ENCODE measurements around the gene BRD8.
A peak's percentile ranks its signal among the peaks of the same experiment; 100 is the strongest.

BRD8 gene

GRCh38 chr5:138132543-138132942 lies 45.9 kb downstream of the BRD8 start:
- POLR2A ChIA-PET, result interaction anchor here (0.6 kb wide), 1 partner anchor 472 kb away, joined by 3 read pairs; no protein-coding TSS in a partner anchor
- no peaks in the 10 kb centered on the region for H3K27me3 ChIP-seq (replicated peaks in 2 of 5; ENCODE audit: control insufficient read depth in 4 of 5, insufficient read depth in 5 of 5, low read length in 4 of 5)
- H3K27ac ChIP-seq (ENCODE audit: insufficient read depth in 1 of 2, low read depth in 1 of 2, low read length in 2 of 2, poor library complexity in 1 of 2, severe bottlenecking in 2 of 2), result no peak overlapping the region
- CTCF ChIA-PET, result interaction anchor here (0.7 to 3.5 kb wide), 10 partner anchors 10 to 302 kb away, joined by 3 to 101 read pairs (median 10); partner anchors contain the start of gene WNT8A
- 100% methylated on average over 4 of the region's 7 CpGs for WGBS (ENCODE audit: insufficient coverage)
- H3K4me3 ChIP-seq (ENCODE audit: control insufficient read depth in 1 of 7, extremely low read depth in 1 of 7, insufficient read depth in 4 of 7, low read depth in 2 of 7, low read length in 6 of 7), result peak overlapping the region in 1 of 7 experiments; percentile 23
- H3K4me1 ChIP-seq (ENCODE audit: control extremely low read depth in 1 of 4, control insufficient read depth in 4 of 4, insufficient read depth in 4 of 4, low read length in 3 of 4), result peaks cover 0 to 3% (median 0%) of the 10 kb centered on the region in 4 experiments
- no peaks in the 10 kb centered on the region for H3K9me3 ChIP-seq (ENCODE audit: control extremely low read depth in 1 of 5, control insufficient read depth in 4 of 5, insufficient read depth in 2 of 5, low read depth in 1 of 5, low read length in 4 of 5)
- H3K36me3 ChIP-seq (ENCODE audit: control insufficient read depth in 4 of 4, insufficient read depth in 4 of 4, low read length in 3 of 4), result no peaks in the 10 kb centered on the region
- no peak for DNase-seq

- Histone ChIP-seq H3K4me1 (ENCODE audit: control extremely low read depth in 1 of 4, control insufficient read depth in 4 of 4, insufficient read depth in 4 of 4, low read length in 3 of 4) (peaks cover 0 to 3% (median 0%) of the 10 kb centered on the region in 4 experiments), H3K4me3 (ENCODE audit: control insufficient read depth in 1 of 7, extremely low read depth in 1 of 7, insufficient read depth in 4 of 7, low read depth in 2 of 7, low read length in 6 of 7) (no peak overlapping the region), H3K36me3 (ENCODE audit: control insufficient read depth in 4 of 4, insufficient read depth in 4 of 4, low read length in 3 of 4) (no peaks in the 10 kb centered on the region), H3K27me3 (replicated peaks in 2 of 5; ENCODE audit: control insufficient read depth in 4 of 5, insufficient read depth in 5 of 5, low read length in 4 of 5) (no peaks in the 10 kb centered on the region), H3K27ac (ENCODE audit: insufficient read depth in 1 of 2, low read depth in 1 of 2, low read length in 2 of 2, poor library complexity in 1 of 2, severe bottlenecking in 2 of 2) (no peak overlapping the region), H3K9me3 (ENCODE audit: control extremely low read depth in 1 of 5, control insufficient read depth in 4 of 5, insufficient read depth in 2 of 5, low read depth in 1 of 5, low read length in 4 of 5) (no peaks in the 10 kb centered on the region)
- WGBS (ENCODE audit: insufficient coverage), result 96% methylated on average over 3 of the region's 6 CpGs
- ChIA-PET POLR2A (interaction anchor here (0.7 kb wide), 1 partner anchor 112 kb away, joined by 3 read pairs; no protein-coding TSS in a partner anchor), CTCF (interaction anchor here (0.6 to 4.6 kb wide), 9 partner anchors 20 to 499 kb away, joined by 3 to 61 read pairs (median 5); no protein-coding TSS in a partner anchor)
- DNase-seq, result no peak
Observed at GRCh38 chr5:138129347-138129746, 49.1 kb downstream of the BRD8 start.

GRCh38 chr5:138128334-138128733 lies 50.1 kb downstream of the BRD8 start:
- Histone ChIP-seq H3K27me3 (replicated peaks in 2 of 5; ENCODE audit: control insufficient read depth in 4 of 5, insufficient read depth in 5 of 5, low read length in 4 of 5) (no peaks in the 10 kb centered on the region), H3K9me3 (ENCODE audit: control extremely low read depth in 1 of 5, control insufficient read depth in 4 of 5, insufficient read depth in 2 of 5, low read depth in 1 of 5, low read length in 4 of 5) (no peaks in the 10 kb centered on the region), H3K27ac (ENCODE audit: insufficient read depth in 1 of 2, low read depth in 1 of 2, low read length in 2 of 2, poor library complexity in 1 of 2, severe bottlenecking in 2 of 2) (peak overlapping the region in 1 of 2 experiments; percentile 71), H3K36me3 (ENCODE audit: control insufficient read depth in 4 of 4, insufficient read depth in 4 of 4, low read length in 3 of 4) (no peaks in the 10 kb centered on the region), H3K4me1 (ENCODE audit: control extremely low read depth in 1 of 4, control insufficient read depth in 4 of 4, insufficient read depth in 4 of 4, low read length in 3 of 4) (peaks cover 0 to 3% (median 0%) of the 10 kb centered on the region in 4 experiments), H3K4me3 (ENCODE audit: control insufficient read depth in 1 of 7, extremely low read depth in 1 of 7, insufficient read depth in 4 of 7, low read depth in 2 of 7, low read length in 6 of 7) (no peak overlapping the region)
- CTCF ChIA-PET, result interaction anchor here (0.8 to 4.6 kb wide), 10 partner anchors 17 to 498 kb away, joined by 3 to 61 read pairs (median 4); no protein-coding TSS in a partner anchor
- DNase-seq, result peak; percentile 18 to 77 (median 52)
- 18% methylated on average over 3 of the region's 5 CpGs for WGBS (ENCODE audit: insufficient coverage)
- POLR2A ChIA-PET, result no interaction called here

- no peak overlapping the region for H3K4me3 ChIP-seq (ENCODE audit: control insufficient read depth in 1 of 7, extremely low read depth in 1 of 7, insufficient read depth in 4 of 7, low read depth in 2 of 7, low read length in 6 of 7)
- CTCF ChIA-PET, result interaction anchor here (1.0 to 1.3 kb wide), 2 partner anchors 13 to 37 kb away, joined by 3 read pairs; no protein-coding TSS in a partner anchor
Observed at GRCh38 chr5:138115254-138115653, 63.2 kb downstream of the BRD8 start.

GRCh38 chr5:138111937-138112336 lies 66.5 kb downstream of the BRD8 start:
- DNase-seq, result no peak
- no CpG with 5 or more reads among the region's 1 CpG for WGBS (ENCODE audit: insufficient coverage)
- H3K4me1 ChIP-seq (ENCODE audit: control extremely low read depth in 1 of 4, control insufficient read depth in 4 of 4, insufficient read depth in 4 of 4, low read length in 3 of 4), result no peaks in the 10 kb centered on the region
- ChIA-PET CTCF (interaction anchor here (0.7 to 2.9 kb wide), 5 partner anchors 16 to 76 kb away, joined by 3 to 13 read pairs (median 4); no protein-coding TSS in a partner anchor), POLR2A (no interaction called here)
- no peak overlapping the region for H3K27ac ChIP-seq (ENCODE audit: insufficient read depth in 1 of 2, low read depth in 1 of 2, low read length in 2 of 2, poor library complexity in 1 of 2, severe bottlenecking in 2 of 2)
- H3K9me3 ChIP-seq (ENCODE audit: control extremely low read depth in 1 of 5, control insufficient read depth in 4 of 5, insufficient read depth in 2 of 5, low read depth in 1 of 5, low read length in 4 of 5), result no peaks in the 10 kb centered on the region
- no peaks in the 10 kb centered on the region for H3K36me3 ChIP-seq (ENCODE audit: control insufficient read depth in 4 of 4, insufficient read depth in 4 of 4, low read length in 3 of 4)
- peaks cover 0 to 4% (median 0%) of the 10 kb centered on the region in 5 experiments for H3K27me3 ChIP-seq (replicated peaks in 2 of 5; ENCODE audit: control insufficient read depth in 4 of 5, insufficient read depth in 5 of 5, low read length in 4 of 5)
- H3K4me3 ChIP-seq (ENCODE audit: control insufficient read depth in 1 of 7, extremely low read depth in 1 of 7, insufficient read depth in 4 of 7, low read depth in 2 of 7, low read length in 6 of 7), result no peak overlapping the region

More at GRCh38 chr5:138115254-138115653, 63.2 kb downstream of the BRD8 start:
- H3K27ac ChIP-seq (ENCODE audit: insufficient read depth in 1 of 2, low read depth in 1 of 2, low read length in 2 of 2, poor library complexity in 1 of 2, severe bottlenecking in 2 of 2), result no peak overlapping the region
- no peaks in the 10 kb centered on the region for H3K36me3 ChIP-seq (ENCODE audit: control insufficient read depth in 4 of 4, insufficient read depth in 4 of 4, low read length in 3 of 4)
- peaks cover 0 to 4% (median 0%) of the 10 kb centered on the region in 5 experiments for H3K27me3 ChIP-seq (replicated peaks in 2 of 5; ENCODE audit: control insufficient read depth in 4 of 5, insufficient read depth in 5 of 5, low read length in 4 of 5)
- no peaks in the 10 kb centered on the region for H3K9me3 ChIP-seq (ENCODE audit: control extremely low read depth in 1 of 5, control insufficient read depth in 4 of 5, insufficient read depth in 2 of 5, low read depth in 1 of 5, low read length in 4 of 5)
- POLR2A ChIA-PET, result no interaction called here
- H3K4me1 ChIP-seq (ENCODE audit: control extremely low read depth in 1 of 4, control insufficient read depth in 4 of 4, insufficient read depth in 4 of 4, low read length in 3 of 4), result no peaks in the 10 kb centered on the region
- DNase-seq, result no peak

- H3K27ac ChIP-seq (ENCODE audit: insufficient read depth in 1 of 2, low read depth in 1 of 2, low read length in 2 of 2, poor library complexity in 1 of 2, severe bottlenecking in 2 of 2), result no peak overlapping the region
- peaks cover 0 to 4% (median 0%) of the 10 kb centered on the region in 5 experiments for H3K27me3 ChIP-seq (replicated peaks in 2 of 5; ENCODE audit: control insufficient read depth in 4 of 5, insufficient read depth in 5 of 5, low read length in 4 of 5)
- H3K36me3 ChIP-seq (ENCODE audit: control insufficient read depth in 4 of 4, insufficient read depth in 4 of 4, low read length in 3 of 4), result no peaks in the 10 kb centered on the region
- 92% methylated on average over 4 of the region's 4 CpGs for WGBS (ENCODE audit: insufficient coverage)
- ChIA-PET POLR2A (no interaction called here), CTCF (interaction anchor here (0.7 to 2.9 kb wide), 4 partner anchors 17 to 75 kb away, joined by 3 to 13 read pairs (median 4); no protein-coding TSS in a partner anchor)
- no peak overlapping the region for H3K4me3 ChIP-seq (ENCODE audit: control insufficient read depth in 1 of 7, extremely low read depth in 1 of 7, insufficient read depth in 4 of 7, low read depth in 2 of 7, low read length in 6 of 7)
- H3K4me1 ChIP-seq (ENCODE audit: control extremely low read depth in 1 of 4, control insufficient read depth in 4 of 4, insufficient read depth in 4 of 4, low read length in 3 of 4), result no peaks in the 10 kb centered on the region
- DNase-seq, result no peak
- H3K9me3 ChIP-seq (ENCODE audit: control extremely low read depth in 1 of 5, control insufficient read depth in 4 of 5, insufficient read depth in 2 of 5, low read depth in 1 of 5, low read length in 4 of 5), result no peaks in the 10 kb centered on the region
Observed at GRCh38 chr5:138111181-138111580, 67.2 kb downstream of the BRD8 start.

- Histone ChIP-seq H3K4me1 (ENCODE audit: control extremely low read depth in 1 of 4, control insufficient read depth in 4 of 4, insufficient read depth in 4 of 4, low read length in 3 of 4) (no peaks in the 10 kb centered on the region), H3K27me3 (replicated peaks in 2 of 5; ENCODE audit: control insufficient read depth in 4 of 5, insufficient read depth in 5 of 5, low read length in 4 of 5) (peaks cover 0 to 4% (median 0%) of the 10 kb centered on the region in 5 experiments), H3K27ac (ENCODE audit: insufficient read depth in 1 of 2, low read depth in 1 of 2, low read length in 2 of 2, poor library complexity in 1 of 2, severe bottlenecking in 2 of 2) (no peak overlapping the region), H3K4me3 (ENCODE audit: control insufficient read depth in 1 of 7, extremely low read depth in 1 of 7, insufficient read depth in 4 of 7, low read depth in 2 of 7, low read length in 6 of 7) (no peak overlapping the region), H3K9me3 (ENCODE audit: control extremely low read depth in 1 of 5, control insufficient read depth in 4 of 5, insufficient read depth in 2 of 5, low read depth in 1 of 5, low read length in 4 of 5) (no peaks in the 10 kb centered on the region), H3K36me3 (ENCODE audit: control insufficient read depth in 4 of 4, insufficient read depth in 4 of 4, low read length in 3 of 4) (no peaks in the 10 kb centered on the region)
- DNase-seq, result no peak
- ChIA-PET POLR2A (no interaction called here), CTCF (interaction anchor here (1.1 to 2.9 kb wide), 4 partner anchors 11 to 68 kb away, joined by 4 to 13 read pairs (median 6); no protein-coding TSS in a partner anchor)
- WGBS (ENCODE audit: insufficient coverage), result no CpG with 5 or more reads among the region's 4 CpGs
Observed at GRCh38 chr5:138110266-138110963, 68.0 kb downstream of the BRD8 start.
